HG03135 (cell line): ENCODE data around the gene MAGI3.
"Not testable (repeated sequence)": the region's sequence is repeated elsewhere in the genome, so short reads cannot be mapped to it uniquely, and the experiment has no call there.

Experiments used
- ATAC-seq: cut with Tn5 transposase; IDR thresholded peaks from one replicate; pipeline ENCODE4 v1.9.1; 2021; ENCODE audit warnings: mild to moderate bottlenecking, moderate library complexity; ENCODE audit not compliant: unreplicated experiment

Gene MAGI3

GRCh38 chr1:113557187-113557586, 166.9 kb downstream of the MAGI3 start:
- ATAC-seq = no peak

- no peak for ATAC-seq
These were observed 175.3 kb downstream of the MAGI3 start for GRCh38 chr1:113565621-113566020.

GRCh38 chr1:113567427-113567826, 177.1 kb downstream of the MAGI3 start:
- ATAC-seq = no peak

- ATAC-seq = not testable (repeated sequence)
These were observed 185.5 kb downstream of the MAGI3 start for GRCh38 chr1:113575744-113576260.

- ATAC-seq = no peak
These were observed 186.0 kb downstream of the MAGI3 start for GRCh38 chr1:113576271-113576670.

- ATAC-seq = no peak
These were observed 189.1 kb downstream of the MAGI3 start for GRCh38 chr1:113579256-113580018.

- no peak for ATAC-seq
These were observed 191.0 kb downstream of the MAGI3 start for GRCh38 chr1:113581323-113581722.

GRCh38 chr1:113582084-113582483, 191.8 kb downstream of the MAGI3 start:
- no peak for ATAC-seq

GRCh38 chr1:113587475-113587874, 197.2 kb downstream of the MAGI3 start:
- ATAC-seq = no peak

GRCh38 chr1:113592230-113592629, 201.9 kb downstream of the MAGI3 start:
- no peak for ATAC-seq

GRCh38 chr1:113593550-113594297, 203.4 kb downstream of the MAGI3 start:
- no peak for ATAC-seq

GRCh38 chr1:113604466-113604865, 214.2 kb downstream of the MAGI3 start:
- ATAC-seq = not testable (repeated sequence)

GRCh38 chr1:113605146-113605545, 214.8 kb downstream of the MAGI3 start:
- no peak for ATAC-seq

GRCh38 chr1:113608399-113608798, 218.1 kb downstream of the MAGI3 start:
- no peak for ATAC-seq

GRCh38 chr1:113610372-113610771, 220.1 kb downstream of the MAGI3 start:
- no peak for ATAC-seq

- no peak for ATAC-seq
These were observed 225.1 kb downstream of the MAGI3 start for GRCh38 chr1:113615425-113615824.

GRCh38 chr1:113616156-113616555, 225.8 kb downstream of the MAGI3 start:
- no peak for ATAC-seq

GRCh38 chr1:113617438-113618141, 227.3 kb downstream of the MAGI3 start:
- no peak for ATAC-seq

- no peak for ATAC-seq
These were observed 238.7 kb downstream of the MAGI3 start for GRCh38 chr1:113628997-113629396.

GRCh38 chr1:113630340-113631327, 240.3 kb downstream of the MAGI3 start:
- no peak for ATAC-seq
